ENCODE measurements around the gene ZNF580.

The ZNF580 gene

GRCh38 chr19:55619286-55619685, 21.5 kb upstream of the ZNF580 start:
- Histone ChIP-seq H3K36me3 (peaks cover 37% of the 10 kb centered on the region), H3K9me3 (ENCODE audit: severe bottlenecking) (peaks cover 3% of the 10 kb centered on the region), H3K4me3 (ENCODE audit: low read depth, low read length) (no peak overlapping the region), H3K27me3 (ENCODE audit: insufficient read depth, low read depth, severe bottlenecking) (no peaks in the 10 kb centered on the region), H3K27ac (peak overlapping the region; percentile 73)
- no peak for DNase-seq
- TF ChIP-seq CTCF (IDR thresholded peaks at IDR 0.05; ENCODE audit: low read depth, low read length) = no peak

GRCh38 chr19:55620410-55621204, 20.2 kb upstream of the ZNF580 start:
- no peak for TF ChIP-seq CTCF (IDR thresholded peaks at IDR 0.05; ENCODE audit: low read depth, low read length)
- H3K27ac ChIP-seq = peak overlapping the region; percentile 73
- H3K36me3 ChIP-seq = peaks cover 30% of the 10 kb centered on the region
- no peak for DNase-seq
- H3K27me3 ChIP-seq (ENCODE audit: insufficient read depth, low read depth, severe bottlenecking) = no peaks in the 10 kb centered on the region
- H3K9me3 ChIP-seq (ENCODE audit: severe bottlenecking) = peaks cover 3% of the 10 kb centered on the region
- H3K4me3 ChIP-seq (ENCODE audit: low read depth, low read length) = no peak overlapping the region

- TF ChIP-seq CTCF (IDR thresholded peaks at IDR 0.05; ENCODE audit: low read depth, low read length) = no peak
- H3K27ac ChIP-seq = no peak overlapping the region
- peaks cover 3% of the 10 kb centered on the region for H3K9me3 ChIP-seq (ENCODE audit: severe bottlenecking)
- H3K36me3 ChIP-seq = peaks cover 25% of the 10 kb centered on the region
- H3K27me3 ChIP-seq (ENCODE audit: insufficient read depth, low read depth, severe bottlenecking) = no peaks in the 10 kb centered on the region
- no peak for DNase-seq
- H3K4me3 ChIP-seq (ENCODE audit: low read depth, low read length) = no peak overlapping the region
Measured at GRCh38 chr19:55621205-55621672, 19.6 kb upstream of the ZNF580 start.

- TF ChIP-seq CTCF (IDR thresholded peaks at IDR 0.05; ENCODE audit: low read depth, low read length) = no peak
- H3K27ac ChIP-seq = no peak overlapping the region
- H3K36me3 ChIP-seq = peaks cover 20% of the 10 kb centered on the region
Measured at GRCh38 chr19:55621673-55622231, 19.1 kb upstream of the ZNF580 start.

GRCh38 chr19:55622242-55622969, 18.4 kb upstream of the ZNF580 start:
- Histone ChIP-seq H3K36me3 (peaks cover 17% of the 10 kb centered on the region), H3K27me3 (ENCODE audit: insufficient read depth, low read depth, severe bottlenecking) (no peaks in the 10 kb centered on the region), H3K4me3 (ENCODE audit: low read depth, low read length) (no peak overlapping the region), H3K27ac (no peak overlapping the region), H3K9me3 (ENCODE audit: severe bottlenecking) (peaks cover 3% of the 10 kb centered on the region)
- DNase-seq = no peak
- TF ChIP-seq CTCF (IDR thresholded peaks at IDR 0.05; ENCODE audit: low read depth, low read length) = no peak

More at GRCh38 chr19:55621673-55622231, 19.1 kb upstream of the ZNF580 start:
- no peak overlapping the region for H3K4me3 ChIP-seq (ENCODE audit: low read depth, low read length)
- no peak for DNase-seq
- H3K27me3 ChIP-seq (ENCODE audit: insufficient read depth, low read depth, severe bottlenecking) = no peaks in the 10 kb centered on the region
- peaks cover 3% of the 10 kb centered on the region for H3K9me3 ChIP-seq (ENCODE audit: severe bottlenecking)

All from WERI-Rb-1 (cell line).